Tibial nerve (tissue), 4 donors: ENCODE measurements around the gene METTL15. TPM values are rescaled to one million over a fixed set of nuclear protein-coding genes. Genes with fewer than 3 reads are reported as not detected.

Experiments
- DNase-seq, 2 donors: peaks; one replicate each; pipeline ENCODE4 v3.0.0-alpha.2; 2019; ENCODE audit warnings: low spot score in 2 of 2
- H3K27ac ChIP-seq, 4 donors: fragments of 200-600 bp; sonication (generic) in 3 of 4; one replicate each; pipeline ENCODE4 v1.5.1; 2017 to 2019; ENCODE audit warnings: mild to moderate bottlenecking in 1 of 4
- H3K27me3 ChIP-seq, 2 donors: fragments of 200-600 bp; sonication (generic) in 1 of 2; one replicate each; pipeline versions ENCODE4 v1.5.1 to v1.6.0; 2017 to 2019
- H3K36me3 ChIP-seq, 3 donors: fragments of 200-600 bp; sonication (generic); one replicate each; pipeline ENCODE4 v1.5.1; 2018 to 2019
- H3K4me1 ChIP-seq, 4 donors: fragments of 200-600 bp; sonication (generic) in 3 of 4; one replicate each; pipeline ENCODE4 v1.5.1; 2017 to 2019
- H3K4me3 ChIP-seq, 4 donors: fragments of 200-600 bp; sonication (generic) in 3 of 4; one replicate each; pipeline ENCODE4 v1.5.1; 2017 to 2019; ENCODE audit warnings: mild to moderate bottlenecking in 1 of 4, moderate library complexity in 1 of 4
- H3K9me3 ChIP-seq, 4 donors: fragments of 200-600 bp; sonication (generic) in 3 of 4; one replicate each; pipeline ENCODE4 v1.5.1; 2017 to 2019
- EP300 ChIP-seq, 2 donors: sonication (generic); formaldehyde crosslinking; IDR thresholded peaks; one replicate each; pipeline ENCODE4 v1.6.1; 2017; ENCODE audit warnings: antibody characterized with exemption in 2 of 2, mild to moderate bottlenecking in 1 of 2
- POLR2A ChIP-seq, 2 donors: fragments of 450-650 bp; IDR thresholded peaks; one replicate each; pipeline ENCODE4 v1.6.1; 2017; ENCODE audit warnings: antibody characterized with exemption in 2 of 2, mild to moderate bottlenecking in 2 of 2, moderate library complexity in 2 of 2
- WGBS, 2 donors: methylation state at CpG; one replicate each; pipeline ENCODE4 v1.1.5; 2018; 5-methylcytosine and 5-hydroxymethylcytosine counted together
- total RNA-seq, 4 donors: library from RNA; depleted of rRNA; stranded (reverse); fragments of >200 nt; gene quantifications; one replicate each; pipeline ENCODE4 v1.1.0, GENCODE V29; 2016
- TF ChIP-seq, protein P1 (sequence below), 5 experiments: fragments of 200-600 bp in 3 of 5; fragments of 450-650 bp in 2 of 5; sonication (generic) in 3 of 5; IDR thresholded peaks; one replicate each; pipeline ENCODE4 v1.5.1; 2016 to 2019; ENCODE audit warnings: antibody characterized with exemption in 5 of 5, mild to moderate bottlenecking in 3 of 5, moderate library complexity in 2 of 5

The METTL15 gene
- total RNA-seq, 4 donors from 2014 or later, result 8.7 to 14.4 (median 11.7) TPM

DNA sequence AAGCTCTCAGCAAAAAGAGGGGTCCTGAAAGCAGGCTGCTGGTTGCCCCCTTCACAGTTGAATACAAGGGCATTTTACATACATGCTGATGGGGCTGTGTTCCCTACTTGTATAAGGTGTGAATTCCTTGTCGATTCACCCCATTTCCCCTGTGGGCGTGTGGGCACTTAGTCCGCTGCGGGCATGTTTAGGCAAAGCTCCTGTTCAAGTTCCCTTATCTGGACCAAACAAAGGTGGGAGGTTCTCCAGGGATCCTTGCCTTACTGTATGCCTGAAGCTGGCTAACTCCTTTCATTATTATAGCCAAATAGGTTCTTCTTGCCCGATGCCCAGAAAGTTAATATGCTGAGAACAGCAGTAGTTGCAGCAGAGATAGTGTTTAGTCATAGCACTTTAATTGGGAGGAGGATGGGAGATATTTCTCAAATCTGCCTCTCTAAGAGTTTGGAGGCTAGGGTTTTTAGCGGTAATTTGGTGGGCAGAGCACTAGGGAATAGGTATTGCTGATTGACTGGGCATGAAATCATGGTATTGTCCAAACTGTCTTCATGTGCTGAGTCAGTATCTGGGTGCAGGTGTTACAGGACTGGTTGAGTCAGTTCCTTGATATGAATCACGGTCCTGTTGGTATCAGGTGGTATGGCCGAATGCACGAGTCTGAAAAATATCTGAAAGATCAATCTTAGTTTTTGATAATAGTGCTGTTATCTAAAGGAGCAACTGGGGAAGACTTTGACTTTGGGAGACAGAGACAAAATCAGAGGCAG lies 32.7 kb downstream of the METTL15 start:
- Histone ChIP-seq H3K27ac (no peak overlapping the region), H3K9me3 (peaks cover 0 to 22% (median 5%) of the 10 kb centered on the region in 4 donors), H3K36me3 (peaks cover 0 to 61% (median 0%) of the 10 kb centered on the region in 3 donors), H3K27me3 (no peaks in the 10 kb centered on the region), H3K4me1 (no peaks in the 10 kb centered on the region), H3K4me3 (no peak overlapping the region)
- 96% methylated on average over 9 of the region's 9 CpGs for WGBS, 2 donors
- no peak for TF ChIP-seq EP300 (IDR thresholded peaks at IDR 0.05)
- TF ChIP-seq, protein P1, sequence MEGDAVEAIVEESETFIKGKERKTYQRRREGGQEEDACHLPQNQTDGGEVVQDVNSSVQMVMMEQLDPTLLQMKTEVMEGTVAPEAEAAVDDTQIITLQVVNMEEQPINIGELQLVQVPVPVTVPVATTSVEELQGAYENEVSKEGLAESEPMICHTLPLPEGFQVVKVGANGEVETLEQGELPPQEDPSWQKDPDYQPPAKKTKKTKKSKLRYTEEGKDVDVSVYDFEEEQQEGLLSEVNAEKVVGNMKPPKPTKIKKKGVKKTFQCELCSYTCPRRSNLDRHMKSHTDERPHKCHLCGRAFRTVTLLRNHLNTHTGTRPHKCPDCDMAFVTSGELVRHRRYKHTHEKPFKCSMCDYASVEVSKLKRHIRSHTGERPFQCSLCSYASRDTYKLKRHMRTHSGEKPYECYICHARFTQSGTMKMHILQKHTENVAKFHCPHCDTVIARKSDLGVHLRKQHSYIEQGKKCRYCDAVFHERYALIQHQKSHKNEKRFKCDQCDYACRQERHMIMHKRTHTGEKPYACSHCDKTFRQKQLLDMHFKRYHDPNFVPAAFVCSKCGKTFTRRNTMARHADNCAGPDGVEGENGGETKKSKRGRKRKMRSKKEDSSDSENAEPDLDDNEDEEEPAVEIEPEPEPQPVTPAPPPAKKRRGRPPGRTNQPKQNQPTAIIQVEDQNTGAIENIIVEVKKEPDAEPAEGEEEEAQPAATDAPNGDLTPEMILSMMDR (IDR thresholded peaks at IDR 0.05), result no peak
- no peak for DNase-seq

DNA sequence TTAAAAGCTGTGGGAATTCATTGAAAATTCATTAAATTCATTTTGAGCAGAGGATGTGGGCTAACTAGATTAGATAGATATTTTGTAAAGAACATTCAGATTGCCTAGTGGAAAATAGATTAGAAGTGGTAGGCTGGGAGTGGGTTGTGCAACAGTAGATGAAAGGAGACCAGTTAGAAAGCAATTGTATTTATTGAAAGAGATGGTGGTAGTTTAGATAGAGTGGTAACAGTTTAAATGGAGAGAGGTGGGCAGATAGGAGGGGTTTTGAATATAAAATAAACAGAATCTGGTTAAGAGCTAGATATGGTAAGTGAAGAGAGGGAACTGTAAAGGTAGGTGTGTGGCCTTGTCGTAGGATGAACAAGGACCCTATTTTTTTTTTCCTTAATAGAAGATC lies 34.5 kb downstream of the METTL15 start:
- no peak for DNase-seq
- no peak for TF ChIP-seq POLR2A (IDR thresholded peaks at IDR 0.05)
- TF ChIP-seq, protein P1 (IDR thresholded peaks at IDR 0.05), result no peak
- no peak for TF ChIP-seq EP300 (IDR thresholded peaks at IDR 0.05)
- peaks cover 0 to 22% (median 5%) of the 10 kb centered on the region in 4 donors for H3K9me3 ChIP-seq
- H3K36me3 ChIP-seq, result peaks cover 0 to 43% (median 0%) of the 10 kb centered on the region in 3 donors
- no peak overlapping the region for H3K27ac ChIP-seq
- WGBS, 2 donors, result 83 to 87% methylated on average over 1 of the region's 1 CpG
- H3K27me3 ChIP-seq, result no peaks in the 10 kb centered on the region
- H3K4me1 ChIP-seq, result no peaks in the 10 kb centered on the region
- H3K4me3 ChIP-seq, result no peak overlapping the region

DNA sequence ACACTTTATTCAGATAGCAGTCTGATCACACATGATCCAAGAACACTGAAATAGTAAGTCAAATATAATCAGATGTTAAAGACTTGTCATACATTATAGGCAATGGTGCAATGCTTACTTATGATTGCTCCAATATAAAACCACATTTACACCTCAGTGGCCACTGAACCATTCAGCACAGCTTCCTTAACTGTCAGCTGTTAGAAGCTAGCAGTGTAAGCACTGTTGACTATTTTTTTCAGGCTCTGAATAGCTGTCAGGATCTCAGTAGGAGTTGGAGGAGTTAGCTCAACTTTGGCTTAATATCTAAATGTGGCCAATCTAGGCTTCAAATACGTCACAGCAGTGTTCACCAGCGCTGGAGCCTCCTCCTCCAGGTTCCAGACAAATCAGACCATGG lies 36.6 kb downstream of the METTL15 start:
- no peak for DNase-seq
- Histone ChIP-seq H3K27me3 (no peaks in the 10 kb centered on the region), H3K4me1 (no peaks in the 10 kb centered on the region), H3K4me3 (no peak overlapping the region), H3K27ac (no peak overlapping the region), H3K36me3 (peaks cover 0 to 23% (median 0%) of the 10 kb centered on the region in 3 donors), H3K9me3 (peaks cover 0 to 16% (median 5%) of the 10 kb centered on the region in 4 donors)
- no peak for TF ChIP-seq POLR2A (IDR thresholded peaks at IDR 0.05)
- TF ChIP-seq, protein P1 (IDR thresholded peaks at IDR 0.05), result no peak
- TF ChIP-seq EP300 (IDR thresholded peaks at IDR 0.05), result no peak
- 92 to 98% methylated on average over 2 of the region's 2 CpGs for WGBS, 2 donors

- no peak overlapping the region for H3K27ac ChIP-seq
- peaks cover 0 to 8% (median 0%) of the 10 kb centered on the region in 3 donors for H3K36me3 ChIP-seq
- H3K27me3 ChIP-seq, result no peaks in the 10 kb centered on the region
- 57 to 58% methylated on average over 2 of the region's 2 CpGs for WGBS, 2 donors
- no peak overlapping the region for H3K4me3 ChIP-seq
- H3K4me1 ChIP-seq, result no peaks in the 10 kb centered on the region
- no peak for TF ChIP-seq POLR2A (IDR thresholded peaks at IDR 0.05)
- TF ChIP-seq, protein P1 (IDR thresholded peaks at IDR 0.05), result no peak
- no peak for TF ChIP-seq EP300 (IDR thresholded peaks at IDR 0.05)
- DNase-seq, result no peak
- H3K9me3 ChIP-seq, result peaks cover 0 to 1% (median 0%) of the 10 kb centered on the region in 4 donors
Observed at GRCh38 chr11:28146123-28146751, 38.0 kb downstream of the METTL15 start.

GRCh38 chr11:28152743-28153142 lies 44.6 kb downstream of the METTL15 start:
- Histone ChIP-seq H3K4me1 (no peaks in the 10 kb centered on the region), H3K9me3 (no peaks in the 10 kb centered on the region), H3K27me3 (no peaks in the 10 kb centered on the region), H3K27ac (no peak overlapping the region), H3K36me3 (peaks cover 0 to 9% (median 0%) of the 10 kb centered on the region in 3 donors), H3K4me3 (no peak overlapping the region)
- no peak for TF ChIP-seq EP300 (IDR thresholded peaks at IDR 0.05)
- TF ChIP-seq POLR2A (IDR thresholded peaks at IDR 0.05), result no peak
- TF ChIP-seq, protein P1 (IDR thresholded peaks at IDR 0.05), result no peak
- DNase-seq, result no peak
- WGBS, 2 donors, result 92 to 94% methylated on average over 2 of the region's 2 CpGs
